ENCODE data around the gene JARID2. TPM values are rescaled to one million over a fixed set of nuclear protein-coding genes. Genes with fewer than 3 reads are reported as not detected.

JARID2 gene
- total and polyA plus RNA-seq, 2 of the 13 experiments (the other 11 are each of a cell fraction or from before 2014, with no cell fraction given) = 7.5 to 10.3 TPM

- in situ Hi-C loops (cut with HindIII; ENCODE audit: extremely low pct_ligation_motif_present, low pct_unique_long_range_greater_than_20kb) (no loop called here), intact Hi-C loops (cut with micrococcal nuclease; ENCODE audit: unreplicated experiment) (no loop called here)
- FAIRE-seq (no peak), ATAC-seq (no peak), DNase-seq (ENCODE audit: low spot score) (no peak)
- ChIA-PET POLR2A (no interaction called here), CTCF (ENCODE audit: low intra/inter-chr PET ratio, low total read pairs) (no interaction called here)
- no peaks in the 10 kb centered on the region for H3K79me2 ChIP-seq (ENCODE audit: insufficient read depth, low read length)
- no peaks in the 10 kb centered on the region for H3K27me3 ChIP-seq (ENCODE audit: control insufficient read depth in 1 of 2, insufficient read depth in 2 of 2, low read length in 2 of 2)
- H3K4me2 ChIP-seq (ENCODE audit: low read depth, low read length) = no peak overlapping the region
- H3K27ac ChIP-seq (ENCODE audit: extremely low read length, insufficient read depth, low read length) = no peak overlapping the region
- 94% methylated on average over 6 of the region's 6 CpGs for WGBS (ENCODE audit: low lambda C conversion rate)
- H4K20me1 ChIP-seq (ENCODE audit: insufficient read depth, low read length) = no peaks in the 10 kb centered on the region
- no peak overlapping the region for H3K9ac ChIP-seq (ENCODE audit: insufficient read depth, low read depth, low read length)
- H3K9me3 ChIP-seq (ENCODE audit: low read length) = no peaks in the 10 kb centered on the region
- no peak overlapping the region for H3K4me3 ChIP-seq (replicated peaks in 1 of 3; ENCODE audit: insufficient read depth in 1 of 3, low read depth in 2 of 3, low read length in 3 of 3)
- H2AFZ ChIP-seq (ENCODE audit: low read length) = no peak overlapping the region
- no peaks in the 10 kb centered on the region for H3K4me1 ChIP-seq (ENCODE audit: insufficient read depth, low read length)
- no peaks in the 10 kb centered on the region; a peak in 2 of 5 replicates for H3K36me3 ChIP-seq (replicated peaks in 1 of 2; ENCODE audit: control insufficient read depth in 1 of 2, insufficient read depth in 2 of 2, low read length in 2 of 2)
- BruUV-seq (replicated peaks) = no TSS peak
- TF ChIP-seq CEBPZ (IDR thresholded peaks at IDR 0.05; ENCODE audit: low read length) = no peak
- no peak for TF ChIP-seq ATF3 (CRISPR knock-in tag; IDR thresholded peaks at IDR 0.05)
- no peak for TF ChIP-seq AGO2 (optimal IDR thresholded peaks at IDR 0.05; ENCODE audit: low read depth, low read length)
- peak; percentile 82 for TF ChIP-seq CEBPB (IDR thresholded peaks at IDR 0.05; ENCODE audit: borderline replicate concordance, low read depth, low read length)
- TF ChIP-seq CEBPG (CRISPR knock-in tag; IDR thresholded peaks at IDR 0.05) = peak; percentile 20; the same call in 1 of the 2 replicates
Measured at GRCh38 chr6:15461127-15461944, 215.5 kb downstream of the JARID2 start.

Data from HepG2 (cell line).